GM12878 (cell line): ENCODE results near the gene RASGRF2. TPM values are rescaled to one million over a fixed set of nuclear protein-coding genes. Genes with fewer than 3 reads are reported as not detected.

ENCODE experiments used
- ATAC-seq: fragments of 200-7000 bp; cut with Tn5 transposase; 3 replicates; pipeline ENCODE4 v1.9.1; 2020; ENCODE audit warnings: mild to moderate bottlenecking, moderate library complexity
- BruUV-seq: library from RNA; stranded (reverse); fragments of 400-500 nt; replicated peaks from 2 replicates; lab custom pipeline; 2021; lab: Mats Ljungman, UMichigan
- CTCF ChIA-PET: fragments of 300-600 bp; sonication (Branson Sonifier 250); formaldehyde crosslinking; extraction: SDS; loops from one replicate; lab custom pipeline; 2021; ENCODE audit warnings: inconsistent platforms; lab: Yijun Ruan, JAX
- POLR2A ChIA-PET: fragments of 350-600 bp; formaldehyde crosslinking; extraction: SDS; loops from one replicate; lab custom pipeline; 2021; ENCODE audit warnings: inconsistent platforms; lab: Charles Lee
- RAD21 ChIA-PET: fragments of 300-600 bp; sonication (Branson Sonifier 250); formaldehyde crosslinking; loops from one replicate; lab custom pipeline; 2023; ENCODE audit warnings: antibody characterized with exemption; ENCODE audit not compliant: unreplicated experiment; lab: Charles Lee
- SMC1A ChIA-PET: fragments of 300-600 bp; sonication (Branson Sonifier 250); formaldehyde crosslinking; loops from one replicate; lab custom pipeline; 2023; ENCODE audit not compliant: unreplicated experiment, uncharacterized antibody; lab: Charles Lee
- DNase-seq: peaks from one replicate; pipeline ENCODE4 v3.0.0-alpha.2; 2011; ENCODE audit warnings: low read depth, low spot score
- FAIRE-seq: peaks from 3 replicates; lab custom pipeline; 2011; peaks lifted over from hg19 to GRCh38; lab: Jason Lieb, UNC
- H2AFZ ChIP-seq: 2 replicates; pipeline ENCODE4 v1.6.0; 2011; ENCODE audit warnings: low read depth, low read length, control low read depth; ENCODE audit not compliant: control insufficient read depth
- H3K27ac ChIP-seq: 2 replicates; pipeline ENCODE4 v1.5.1; 2011; ENCODE audit warnings: control low read depth; ENCODE audit not compliant: control insufficient read depth, insufficient read depth
- H3K27me3 ChIP-seq, 2 experiments: replicated peaks in 1 of 2; 2 replicates each; pipeline versions ENCODE4 v1.6.0 to v1.6.1; 2011; ENCODE audit warnings: low read length in 1 of 2; ENCODE audit not compliant: control insufficient read depth in 2 of 2, insufficient read depth in 2 of 2
- H3K36me3 ChIP-seq, 2 experiments: 2 replicates each; pipeline ENCODE4 v1.5.1; 2011; ENCODE audit warnings: low read length in 1 of 2; ENCODE audit not compliant: control insufficient read depth in 2 of 2, insufficient read depth in 2 of 2
- H3K4me1 ChIP-seq: 2 replicates; pipeline ENCODE4 v1.6.1; 2011; ENCODE audit warnings: mild to moderate bottlenecking, low read length, moderate library complexity, mixed read lengths; ENCODE audit not compliant: control insufficient read depth, insufficient read depth
- H3K4me2 ChIP-seq: 2 replicates; pipeline ENCODE4 v1.6.0; 2011; ENCODE audit warnings: control low read depth; ENCODE audit not compliant: control insufficient read depth, insufficient read depth
- H3K4me3 ChIP-seq: fragments of 200-600 bp; sonication (generic); 2 replicates; pipeline ENCODE4 v1.5.1; 2016
- H3K79me2 ChIP-seq: 2 replicates; pipeline ENCODE4 v1.6.0; 2011; ENCODE audit warnings: low read length; ENCODE audit not compliant: control insufficient read depth, insufficient read depth
- H3K9ac ChIP-seq: 2 replicates; pipeline ENCODE4 v1.8.0; 2011; ENCODE audit warnings: low read length, control low read depth, mixed read lengths; ENCODE audit not compliant: control insufficient read depth, insufficient read depth
- H3K9me3 ChIP-seq: replicated peaks from 3 replicates; pipeline ENCODE4 v1.5.1; 2011; ENCODE audit warnings: mild to moderate bottlenecking, low read length; ENCODE audit not compliant: control insufficient read depth, insufficient read depth
- H4K20me1 ChIP-seq: 2 replicates; pipeline ENCODE4 v1.6.0; 2011; ENCODE audit not compliant: control insufficient read depth, insufficient read depth
- ASH2L ChIP-seq: fragments of 300-600, 200-600 bp; sonication (generic); IDR thresholded peaks from 2 replicates; pipeline ENCODE4 v1.6.1; 2017; ENCODE audit warnings: low read depth, mild to moderate bottlenecking, borderline replicate concordance
- ATF7 ChIP-seq: fragments of 450-650 bp; IDR thresholded peaks from 2 replicates; pipeline ENCODE4 v1.6.1; 2016; ENCODE audit warnings: low read depth, mild to moderate bottlenecking
- CHD4 ChIP-seq: fragments of 200-600 bp; sonication (generic); IDR thresholded peaks from 2 replicates; pipeline ENCODE4 v1.6.1; 2016; ENCODE audit warnings: mild to moderate bottlenecking
- DPF2 ChIP-seq: fragments of 450-650 bp; IDR thresholded peaks from 2 replicates; pipeline ENCODE4 v1.6.1; 2017; ENCODE audit warnings: mild to moderate bottlenecking
- IKZF1 ChIP-seq: fragments of 450-650 bp; conservative IDR thresholded peaks from 2 replicates; pipeline ENCODE4 v1.6.1; 2017; ENCODE audit warnings: antibody characterized with exemption, mild to moderate bottlenecking
- IRF4 ChIP-seq: IDR thresholded peaks from 2 replicates; pipeline ENCODE4 v1.6.1; 2011; ENCODE audit warnings: low read depth, low read length
- KDM1A ChIP-seq: fragments of 200-600 bp; sonication (generic); IDR thresholded peaks from 2 replicates; pipeline ENCODE4 v1.6.1; 2016; ENCODE audit warnings: borderline replicate concordance
- MAX ChIP-seq: IDR thresholded peaks from 2 replicates; pipeline ENCODE4 v1.6.1; 2012; ENCODE audit warnings: low read depth, low read length, improper control_type of control experiment
- MYC ChIP-seq: IDR thresholded peaks from 2 replicates; pipeline ENCODE4 v1.6.1; 2011; ENCODE audit warnings: mild to moderate bottlenecking, low read length, moderate library complexity, inconsistent platforms; ENCODE audit not compliant: insufficient read depth, insufficient replicate concordance, insufficient read length, severe bottlenecking
- NFYA ChIP-seq: IDR thresholded peaks from 2 replicates; pipeline ENCODE4 v1.6.1; 2011; ENCODE audit warnings: low read depth, mild to moderate bottlenecking, low read length, improper control_type of control experiment, borderline replicate concordance
- NR2C1 ChIP-seq: fragments of 450-650 bp; IDR thresholded peaks from 2 replicates; pipeline ENCODE4 v1.6.1; 2017; ENCODE audit warnings: antibody characterized with exemption, mild to moderate bottlenecking, moderate library complexity
- NRF1 ChIP-seq: conservative IDR thresholded peaks from 2 replicates; pipeline ENCODE4 v1.6.1; 2011; ENCODE audit warnings: mild to moderate bottlenecking, low read depth, low read length, improper control_type of control experiment
- PML ChIP-seq: IDR thresholded peaks from 2 replicates; pipeline ENCODE4 v1.6.1; 2012; ENCODE audit warnings: low read length, inconsistent platforms
- POLR2AphosphoS2 ChIP-seq: IDR thresholded peaks from 2 replicates; pipeline ENCODE4 v1.6.1; 2011; ENCODE audit warnings: low read depth, mild to moderate bottlenecking, low read length, improper control_type of control experiment, moderate library complexity
- RB1 ChIP-seq: fragments of 450-650 bp; formaldehyde crosslinking; IDR thresholded peaks from 2 replicates; pipeline ENCODE4 v1.6.1; 2017; ENCODE audit warnings: mild to moderate bottlenecking, borderline replicate concordance
- TARDBP ChIP-seq: IDR thresholded peaks from 2 replicates; pipeline ENCODE4 v1.6.1; 2016; ENCODE audit warnings: borderline replicate concordance
- ZBTB4 ChIP-seq: fragments of 450-650 bp; formaldehyde crosslinking; IDR thresholded peaks from 2 replicates; pipeline ENCODE4 v1.4.0; 2022; ENCODE audit warnings: mild to moderate bottlenecking, moderate library complexity
- ZNF217 ChIP-seq: fragments of 450-650 bp; IDR thresholded peaks from 2 replicates; pipeline ENCODE4 v1.6.1; 2017; ENCODE audit warnings: antibody characterized with exemption, mild to moderate bottlenecking
- ZZZ3 ChIP-seq: IDR thresholded peaks from 2 replicates; pipeline ENCODE4 v1.6.1; 2011; ENCODE audit warnings: low read depth; ENCODE audit not compliant: control insufficient read depth, insufficient read length
- WGBS: methylation state at CpG from one replicate; pipeline ENCODE4 v1.1.6; 2016; ENCODE audit warnings: low lambda C conversion rate; ENCODE audit not compliant: insufficient replicate concordance, insufficient coverage; ENCODE audit errors: missing lambda C conversion rate; 5-methylcytosine and 5-hydroxymethylcytosine counted together
- in situ Hi-C: fragments of 300-500 bp; cut with MboI; formaldehyde crosslinking; loops from 9 replicates; pipeline ENCODE4 v1.14.3; 2018; ENCODE audit warnings: mixed read lengths
- intact Hi-C: fragments of 100-400 bp; cut with micrococcal nuclease; formaldehyde crosslinking; loops from one replicate; pipeline ENCODE4 v1.14.2; 2022; ENCODE audit not compliant: unreplicated experiment
- polyA plus RNA-seq, 11 experiments: library from polyadenylated mRNA; depleted of rRNA in 4 of 11; unstranded in 6 of 11; stranded (reverse) in 5 of 11; fragments of >200 nt; fragmentation: Nextera tagmentation in 4 of 11; fragmentation: Illumina TruSeq in 1 of 11; extraction: Ambion mirVana in 4 of 11; extraction: Trizol in 1 of 11; gene quantifications; 1 replicate in 1 of 11; 2 replicates in 10 of 11; pipeline versions ENCODE4 v1.2.1 to v1.2.3, GENCODE V29; 2011 to 2016; ENCODE audit warnings: inconsistent platforms in 2 of 11, missing spikeins in 2 of 11, low read depth in 1 of 11
- total RNA-seq, 4 experiments: library from RNA; depleted of rRNA in 3 of 4; stranded (reverse); fragments of >200 nt in 3 of 4; fragmentation: Illumina TruSeq in 1 of 4; extraction: Trizol in 1 of 4; gene quantifications; 2 replicates each; pipeline versions ENCODE4 v1.2.1 to v1.2.3, GENCODE V29; 2013 to 2021

RASGRF2 gene
- total and polyA plus RNA-seq, 10 of the 15 experiments (the other 5 are each of a cell fraction or from before 2014, with no cell fraction given), result 0.05 to 0.24 (median 0.07) TPM

- 21% methylated on average over 4 of the region's 4 CpGs for WGBS
- FAIRE-seq (no peak), ATAC-seq (no peak), DNase-seq (no peak)
- Histone ChIP-seq H3K27ac (no peak overlapping the region), H3K4me1 (no peaks in the 10 kb centered on the region), H3K9ac (no peak overlapping the region), H3K9me3 (no peaks in the 10 kb centered on the region), H2AFZ (no peak overlapping the region), H4K20me1 (no peaks in the 10 kb centered on the region), H3K79me2 (no peaks in the 10 kb centered on the region), H3K36me3 (no peaks in the 10 kb centered on the region), H3K4me2 (no peak overlapping the region), H3K4me3 (no peak overlapping the region), H3K27me3 (no peaks in the 10 kb centered on the region)
- intact Hi-C loops, result no loop called here
- ChIA-PET CTCF (interaction anchor here (1.0 to 2.6 kb wide), 2 partner anchors 23 to 71 kb away, joined by 3 to 10 read pairs; no protein-coding TSS in a partner anchor), SMC1A (interaction anchor here (1.4 kb wide), 1 partner anchor 16 kb away, joined by 3 read pairs; no protein-coding TSS in a partner anchor), POLR2A (no interaction called here), RAD21 (no interaction called here)
- BruUV-seq, result no TSS peak
- TF ChIP-seq NR2C1 (no peak), ATF7 (no peak), ASH2L (no peak), ZZZ3 (no peak), RB1 (no peak), MAX (no peak), NFYA (no peak), KDM1A (no peak), ZNF217 (no peak), PML (no peak), DPF2 (no peak), POLR2AphosphoS2 (no peak), IRF4 (no peak), MYC (no peak), NRF1 (no peak), CHD4 (no peak), IKZF1 (no peak), ZBTB4 (CRISPR knock-in tag) (no peak), TARDBP (no peak)
- in situ Hi-C loops, result no loop called here
Measured at GRCh38 chr5:81228084-81228483, 267.9 kb downstream of the RASGRF2 start.
